ENCODE data around the gene IL34.
"Not testable (repeated sequence)": the region's sequence is repeated elsewhere in the genome, so short reads cannot be mapped to it uniquely, and the experiment has no call there.

The IL34 gene

DNA sequence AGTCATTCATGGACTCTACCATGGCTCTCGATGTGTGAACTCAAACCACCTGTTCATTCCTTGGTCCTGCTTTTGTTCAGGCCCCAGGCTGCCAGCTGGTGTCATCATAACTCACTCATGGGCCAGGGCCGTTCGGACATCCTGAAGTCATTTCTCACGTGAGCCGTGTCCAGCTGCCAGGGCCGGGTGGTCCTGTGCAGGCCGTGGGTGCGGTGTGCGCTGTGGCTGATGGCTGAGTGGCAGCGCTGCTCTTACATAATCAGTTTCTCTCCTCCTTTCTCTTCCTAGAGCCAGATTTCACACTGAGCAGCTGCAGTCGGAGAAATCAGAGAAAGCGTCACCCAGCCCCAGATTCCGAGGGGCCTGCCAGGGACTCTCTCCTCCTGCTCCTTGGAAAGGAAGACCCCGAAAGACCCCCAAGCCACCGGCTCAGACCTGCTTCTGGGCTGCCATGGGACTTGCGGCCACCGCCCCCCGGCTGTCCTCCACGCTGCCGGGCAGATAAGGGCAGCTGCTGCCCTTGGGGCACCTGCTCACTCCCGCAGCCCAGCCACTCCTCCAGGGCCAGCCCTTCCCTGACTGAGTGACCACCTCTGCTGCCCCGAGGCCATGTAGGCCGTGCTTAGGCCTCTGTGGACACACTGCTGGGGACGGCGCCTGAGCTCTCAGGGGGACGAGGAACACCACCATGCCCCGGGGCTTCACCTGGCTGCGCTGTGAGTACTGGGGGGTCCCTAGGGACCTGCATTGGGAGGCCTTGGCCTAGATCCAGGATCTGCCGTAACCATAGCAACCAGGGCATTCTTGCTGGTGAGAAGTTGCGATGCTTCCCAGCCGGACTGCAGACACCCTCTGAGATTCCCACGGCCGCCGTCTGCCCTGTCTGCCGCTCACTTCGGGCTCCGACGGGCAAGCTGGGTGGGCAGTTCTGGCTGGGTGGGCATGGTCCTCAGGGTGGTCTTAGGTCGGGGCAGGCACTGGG is at the start of gene IL34:
Gene IL34, plus strand, starts transcription at position 300 of the 982 bp plus-strand sequence. Its CDS starts 389 bp downstream, at position 689.
- peak; percentile 34 for DNase-seq

DNA sequence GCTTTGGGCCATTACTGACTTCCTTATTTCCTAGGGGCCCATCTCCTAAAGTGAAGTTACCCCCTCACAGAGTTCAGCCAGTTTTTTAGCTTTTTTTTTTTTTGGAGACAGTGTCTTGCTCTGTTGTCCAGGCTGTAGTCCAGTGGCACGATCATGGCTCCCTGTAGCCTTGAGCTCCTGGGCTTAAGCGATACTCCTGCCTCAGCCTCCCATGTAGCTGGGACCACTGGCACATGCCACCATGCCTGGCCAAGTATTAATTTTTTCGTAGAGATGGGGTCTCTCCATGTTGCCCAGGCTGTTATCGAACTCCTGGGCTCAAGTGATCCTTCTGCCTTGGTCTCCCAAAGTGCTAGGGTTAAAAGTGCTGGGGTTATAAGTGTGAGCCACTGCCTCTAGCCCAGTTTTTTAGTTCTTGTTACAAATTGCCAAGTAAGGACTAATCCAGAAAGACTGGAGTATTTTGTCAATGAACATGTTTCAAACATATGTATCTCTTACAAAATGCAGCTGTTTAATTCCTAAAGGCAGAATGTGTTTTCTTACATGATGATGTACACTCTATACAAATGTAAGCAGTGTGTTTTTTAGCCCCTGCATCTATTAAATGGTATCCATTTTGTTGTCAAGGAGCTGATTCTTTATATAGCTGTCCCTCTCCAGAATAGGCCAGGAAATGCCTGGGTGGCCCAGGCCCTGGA is 49.1 kb upstream of the IL34 start:
- DNase-seq: no peak

DNA sequence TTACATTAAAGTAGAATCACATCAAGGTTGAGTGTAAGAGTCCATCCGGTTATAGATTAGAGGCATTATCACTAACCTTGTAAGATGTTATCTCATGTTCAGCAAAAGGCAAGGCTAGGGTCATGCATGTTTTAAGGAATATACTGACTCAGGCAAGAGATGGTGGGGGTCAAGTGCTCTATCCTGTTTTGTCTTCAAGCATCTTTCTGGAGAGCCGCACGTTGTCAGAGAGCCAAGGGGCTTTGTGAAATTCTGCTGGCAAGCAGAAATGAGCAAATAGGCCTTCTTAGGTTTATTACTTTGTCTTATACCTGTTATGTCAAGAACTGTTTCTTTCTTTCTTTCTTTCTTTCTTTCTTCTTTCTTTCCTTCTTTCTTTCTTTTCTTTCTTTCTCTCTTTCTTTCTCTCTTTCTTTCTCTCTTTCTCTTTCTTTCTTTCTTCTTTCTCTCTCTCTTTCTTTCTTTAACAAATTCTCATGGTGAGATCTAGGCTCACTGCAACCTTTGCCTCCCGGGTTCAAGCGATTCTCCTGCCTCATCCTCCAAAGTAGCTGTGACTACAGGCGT is 47.3 kb upstream of the IL34 start:
- DNase-seq: no peak

DNA sequence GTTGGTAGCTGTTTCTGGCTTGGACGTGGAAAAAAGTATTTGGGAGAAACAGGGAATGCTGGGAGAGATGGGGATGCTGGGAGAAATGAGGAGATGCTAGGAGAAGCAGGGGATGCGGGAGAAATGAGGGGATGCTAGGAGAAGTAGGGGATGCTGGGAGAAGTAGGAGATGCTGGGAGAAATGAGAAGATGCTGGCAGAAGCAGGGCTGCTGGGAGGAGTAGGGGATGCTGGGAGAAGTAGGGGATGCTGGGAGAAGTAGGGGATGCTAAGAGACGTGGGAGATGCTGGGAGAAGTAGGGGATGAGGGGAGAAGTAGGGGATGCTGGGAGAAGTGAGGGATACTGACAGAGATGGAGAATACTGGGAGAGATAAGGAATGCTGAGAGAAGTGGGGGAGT is 45.6 kb upstream of the IL34 start:
- no peak for DNase-seq

DNA sequence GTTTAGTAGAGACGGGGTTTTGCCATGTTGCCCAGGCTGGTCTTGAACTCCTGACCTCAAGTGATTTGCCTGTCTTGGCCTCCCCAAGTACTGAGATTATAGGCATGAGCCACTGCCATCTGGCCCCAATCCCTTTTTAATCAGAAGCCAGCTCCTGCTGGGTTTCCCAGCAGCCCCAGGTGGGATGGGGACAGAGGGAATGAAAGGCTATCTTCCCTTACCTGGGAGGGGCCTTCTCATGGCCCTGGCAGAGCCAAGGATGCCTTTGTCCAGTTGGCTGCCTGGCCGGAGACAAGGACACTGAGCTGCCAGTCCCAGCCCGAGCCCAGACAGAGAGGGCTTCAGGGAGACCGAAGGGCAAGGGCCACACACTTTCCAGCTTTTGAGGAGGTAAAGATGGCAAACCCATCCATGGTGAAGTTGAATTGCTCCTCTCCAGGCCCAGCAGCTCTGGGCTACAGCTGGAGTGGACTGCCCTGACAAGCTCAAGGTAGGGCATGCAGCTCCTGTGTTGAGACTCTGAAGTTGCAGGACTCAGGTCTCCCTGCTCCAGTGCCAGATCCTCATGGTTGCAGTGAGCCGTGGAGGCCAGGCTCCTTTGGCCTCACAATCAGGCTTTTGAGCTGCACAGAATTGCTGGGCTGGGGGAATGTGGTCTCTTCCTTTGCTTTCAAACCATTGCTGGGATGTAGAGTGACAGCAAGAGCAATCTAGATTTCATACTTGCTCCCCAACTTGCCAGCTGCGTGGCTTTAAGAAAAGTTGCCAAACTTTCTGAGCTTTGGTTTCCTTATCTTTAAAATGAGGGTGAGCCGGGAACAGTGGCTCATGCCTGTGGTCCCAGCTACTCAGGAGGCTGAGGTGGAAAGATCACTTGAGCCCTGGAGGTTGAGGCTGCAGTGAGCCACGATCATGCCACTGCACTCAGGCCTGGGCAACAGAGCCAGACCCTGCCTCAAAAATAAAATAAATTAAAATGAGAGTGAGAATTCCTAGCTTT is 44.5 kb upstream of the IL34 start:
- DNase-seq: no peak

DNA sequence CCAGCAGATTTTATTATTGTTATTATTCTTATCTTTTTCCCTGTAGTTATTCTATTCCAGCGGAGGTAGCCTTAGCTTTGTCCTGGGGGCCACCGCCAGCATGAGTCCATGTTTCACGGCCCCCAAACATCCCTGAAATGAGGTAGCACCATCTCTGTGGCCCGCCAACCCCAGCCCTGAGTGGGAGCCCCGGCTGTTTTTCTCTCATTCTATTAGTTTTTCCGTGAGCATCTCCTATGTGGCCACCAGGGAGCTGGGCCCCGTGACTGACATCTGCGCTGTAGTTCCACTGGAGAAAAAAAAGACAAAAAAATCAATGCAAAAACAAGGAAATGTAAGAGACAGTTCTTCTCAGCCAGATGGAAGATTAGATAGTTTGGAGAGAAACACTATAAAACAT is 43.5 kb upstream of the IL34 start:
- peak; percentile 6 for DNase-seq

DNA sequence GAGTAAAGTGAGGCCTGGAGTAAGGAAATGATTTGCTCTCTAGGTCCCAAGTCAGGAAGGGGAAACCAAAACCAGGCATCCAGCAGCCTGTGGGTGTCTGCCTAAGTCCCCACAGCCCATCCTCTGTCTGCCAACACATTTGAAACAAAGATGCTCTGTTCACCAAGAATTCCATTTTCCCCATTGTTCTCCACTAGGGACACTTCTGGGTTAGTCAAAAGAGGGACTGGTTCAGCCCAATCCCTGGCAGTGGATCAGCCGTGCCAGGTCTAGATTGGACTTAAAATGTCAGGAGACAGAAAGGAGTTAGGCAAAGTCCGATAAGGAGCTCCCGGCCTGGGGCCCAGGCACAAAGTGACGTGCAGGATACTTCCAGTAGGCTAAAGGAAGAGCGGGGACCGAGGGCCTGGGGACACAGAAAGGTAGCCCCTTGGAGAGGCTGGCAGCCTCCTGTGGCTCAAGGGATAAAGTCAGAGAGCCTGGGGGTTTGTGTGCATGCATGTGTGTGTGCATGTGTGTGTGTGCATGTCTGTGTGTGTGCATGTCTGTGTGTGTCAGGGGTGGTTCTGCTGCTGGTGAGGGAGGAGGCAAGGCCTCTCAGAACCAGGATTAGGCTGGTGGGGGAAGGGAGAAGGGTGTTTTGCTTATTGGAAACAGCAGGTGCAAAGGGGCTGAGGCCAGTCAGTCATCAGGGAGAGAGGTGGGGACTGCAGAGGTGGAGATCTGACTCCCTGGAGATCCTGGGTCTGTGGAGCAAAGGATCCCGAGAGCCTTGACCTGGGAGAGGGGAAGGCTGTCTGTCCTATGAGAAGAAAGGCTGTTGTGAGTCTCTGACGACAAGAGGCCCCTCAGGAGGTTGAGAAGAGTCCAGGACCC is 41.7 kb upstream of the IL34 start:
- no peak for DNase-seq

DNA sequence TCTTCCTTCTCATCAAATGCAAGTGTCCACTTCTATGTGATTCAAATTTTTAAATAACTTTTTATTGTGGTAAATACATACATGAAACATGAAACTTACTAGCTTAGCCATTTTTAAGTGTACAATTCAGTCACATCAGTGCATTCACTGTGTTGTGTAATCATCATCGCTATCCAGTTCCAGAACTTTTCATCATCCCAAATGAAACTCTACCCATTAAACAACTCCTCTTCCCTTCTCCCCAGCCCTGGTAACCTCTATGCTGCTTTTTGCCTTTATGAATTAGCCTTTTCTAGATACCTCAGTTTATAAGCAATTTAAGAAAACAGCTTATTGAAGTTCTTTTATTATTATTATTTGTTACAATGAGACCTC is 41.1 kb upstream of the IL34 start:
- no peak for DNase-seq

DNA sequence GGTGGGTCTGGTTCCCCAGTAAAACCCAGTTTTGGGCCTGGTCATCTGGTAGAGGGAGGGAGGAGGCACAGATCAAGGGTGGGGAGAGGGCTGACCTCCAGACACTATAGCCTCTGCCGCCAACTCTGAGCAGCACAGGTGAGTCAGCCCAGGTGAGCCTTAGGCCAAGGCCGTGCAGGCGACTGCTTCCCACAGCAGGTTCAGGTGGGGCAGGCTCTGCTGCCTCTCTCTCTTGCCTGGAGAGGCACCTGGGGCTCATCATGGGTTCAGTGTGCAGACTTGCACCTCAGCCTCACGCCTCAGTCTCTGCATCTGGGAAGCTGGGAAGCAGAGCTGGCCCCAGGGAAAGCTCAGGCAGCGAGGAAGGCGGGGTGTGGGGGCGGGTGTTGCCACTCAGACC is 37.8 kb upstream of the IL34 start:
- DNase-seq: no peak

DNA sequence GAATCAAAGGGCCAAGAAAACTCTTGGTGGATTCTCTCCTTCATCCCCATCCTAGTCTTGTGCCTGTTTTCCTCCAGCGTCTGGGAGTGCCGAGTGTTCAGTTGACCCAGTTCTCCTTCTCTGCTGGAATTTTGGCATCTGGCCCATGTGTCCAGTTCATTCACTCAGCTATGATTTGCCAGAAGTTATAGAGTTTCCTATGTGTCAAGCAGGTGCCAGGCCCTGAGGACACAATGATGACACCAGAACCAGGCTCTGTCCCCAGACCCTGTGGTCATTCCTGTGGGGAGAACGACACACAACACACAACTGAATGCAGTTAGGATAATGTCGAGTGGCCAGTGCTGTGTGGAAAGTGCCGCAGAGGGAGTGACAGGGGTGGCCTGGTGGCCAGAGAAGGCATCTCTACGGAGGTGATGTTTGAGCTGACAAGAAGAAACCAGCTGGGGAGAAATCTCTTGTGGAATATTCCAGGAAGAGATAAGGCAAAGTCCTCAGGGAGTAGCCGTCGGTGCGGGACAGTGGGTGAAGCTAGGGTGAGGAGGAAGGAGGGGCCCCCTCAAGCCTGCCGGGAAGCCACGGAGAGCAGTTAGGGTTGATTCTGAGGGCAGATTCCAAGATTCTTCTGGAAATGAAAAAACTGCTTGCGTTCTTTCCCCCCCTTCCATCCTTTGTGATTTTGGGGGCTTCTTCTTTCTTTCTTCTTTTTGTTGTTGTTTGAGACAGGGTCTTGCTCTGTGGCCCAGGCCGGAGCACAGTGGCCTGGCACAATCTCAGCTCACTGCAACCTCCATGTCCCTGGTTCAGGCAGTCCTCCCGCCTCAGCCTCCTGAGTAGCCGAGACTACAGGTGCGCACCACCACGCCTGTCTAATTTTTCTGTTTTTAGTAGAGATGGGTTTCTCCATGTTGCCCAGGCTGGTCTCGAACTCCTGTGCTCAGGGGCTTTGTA is 35.8 kb upstream of the IL34 start:
- no peak for DNase-seq

DNA sequence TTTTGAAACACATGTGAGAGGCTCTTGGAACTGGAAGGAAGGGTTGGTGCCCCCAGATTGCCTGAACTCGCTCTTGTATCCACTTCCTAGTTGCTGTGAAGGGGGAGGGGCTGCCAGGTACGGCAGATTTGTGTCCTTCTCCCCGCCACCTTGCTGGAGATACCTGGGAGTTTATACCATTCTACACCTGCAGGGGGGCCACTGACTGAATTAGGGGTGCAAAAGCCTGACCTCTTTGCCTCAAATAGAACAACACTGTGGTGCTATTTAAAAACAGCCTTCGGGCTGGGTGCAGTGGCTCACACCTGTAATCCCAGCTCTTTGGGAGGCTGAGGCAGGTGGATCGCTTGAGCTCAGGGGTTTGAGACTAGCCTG is 35.1 kb upstream of the IL34 start:
- no peak for DNase-seq

DNA sequence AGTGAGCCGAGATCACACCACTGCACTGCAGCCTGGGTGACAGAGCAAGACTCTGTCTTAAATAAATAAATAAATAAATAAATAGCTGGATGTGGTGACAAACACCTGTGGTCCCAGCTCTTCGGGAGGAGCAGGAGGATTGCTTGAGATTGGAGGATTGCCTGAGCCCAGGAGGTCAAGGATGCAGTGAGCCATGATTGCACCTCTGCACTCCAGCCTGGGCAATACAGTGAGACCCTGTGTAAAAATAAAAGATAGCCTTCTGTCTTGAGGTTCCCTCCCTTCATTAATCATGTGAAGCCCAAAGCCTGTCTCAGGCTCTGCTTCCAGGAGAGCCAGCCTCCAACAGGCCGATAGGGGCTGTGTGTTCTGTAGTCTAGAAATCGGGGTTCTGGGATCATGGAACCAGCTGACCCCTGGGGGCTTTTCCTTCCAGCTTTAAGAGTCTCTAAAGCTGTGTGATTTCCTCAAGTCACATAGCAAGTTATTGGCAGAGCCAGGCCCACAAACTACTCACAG is 34.5 kb upstream of the IL34 start:
- DNase-seq: no peak

DNA sequence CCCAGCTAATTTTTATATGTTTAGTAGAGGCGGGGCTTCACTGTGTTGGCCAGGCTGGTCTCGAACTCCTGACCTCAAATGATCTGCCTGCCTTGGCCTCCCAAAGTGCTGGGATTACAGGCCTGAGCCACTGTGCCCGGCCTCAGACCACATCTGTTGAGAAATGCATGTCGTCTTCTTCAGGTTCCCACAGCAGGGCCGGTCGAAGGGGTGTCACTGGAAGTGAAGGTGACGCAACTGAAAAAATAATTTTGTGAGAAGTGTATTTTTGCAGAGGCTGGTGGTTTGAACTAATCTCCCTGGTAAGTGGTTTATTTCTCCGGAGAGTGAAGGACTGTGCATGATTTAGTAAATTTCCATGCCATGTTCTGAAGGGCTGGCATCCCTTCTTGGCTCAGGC is 33.4 kb upstream of the IL34 start:
- DNase-seq: no peak

DNA sequence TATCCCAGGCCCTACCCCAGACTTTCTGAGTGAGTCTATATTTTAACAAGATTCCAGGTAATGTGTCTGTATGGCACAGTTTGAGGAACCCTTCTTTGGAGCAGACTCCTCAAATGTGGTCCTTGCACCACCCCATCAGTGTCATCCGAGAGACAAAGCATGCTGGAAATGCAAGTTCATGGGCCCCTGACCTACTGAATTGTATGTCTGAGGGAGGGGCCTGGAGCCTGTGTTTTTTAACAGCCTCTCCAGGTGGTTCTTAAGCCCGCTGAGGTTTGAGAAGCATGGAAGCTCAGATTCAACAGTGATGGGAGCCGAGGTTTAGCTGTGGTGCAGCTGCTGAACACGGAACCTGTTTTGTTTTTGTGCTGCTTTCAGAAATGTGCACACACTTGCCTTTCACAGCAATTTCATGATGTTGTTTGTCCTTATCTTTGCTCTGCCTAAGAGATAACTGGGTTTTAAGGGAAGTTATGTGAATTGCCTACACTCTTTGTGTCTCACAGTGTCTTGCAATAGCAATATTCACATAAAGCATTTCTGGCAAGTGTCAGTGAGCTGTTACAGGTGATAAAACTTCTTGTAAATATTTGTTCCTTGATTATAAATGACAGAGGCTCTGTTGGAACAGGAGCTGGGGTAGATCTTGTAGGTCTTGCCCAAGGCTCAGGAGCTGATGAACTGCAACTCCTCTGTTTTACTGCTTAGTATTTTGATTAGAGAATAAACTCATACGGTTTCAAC is 32.0 kb upstream of the IL34 start:
- DNase-seq: no peak

DNA sequence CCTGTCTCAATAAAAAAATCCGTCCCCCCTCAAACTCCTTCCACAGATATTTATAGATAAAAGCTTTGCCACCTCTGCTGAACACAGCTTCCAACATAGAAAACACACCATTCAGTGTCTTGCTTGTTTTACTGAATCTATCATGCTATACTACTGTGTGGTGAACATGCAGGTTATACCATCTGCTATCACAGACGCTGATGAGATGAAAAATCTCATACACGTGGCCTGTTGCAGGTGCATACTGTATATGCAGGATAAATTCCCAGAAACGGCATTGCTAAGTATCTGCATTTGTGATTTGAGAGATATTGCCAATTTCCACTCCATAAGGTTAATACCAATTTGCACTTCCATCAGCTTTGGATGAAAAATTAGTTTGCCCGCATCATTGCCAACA is 30.4 kb upstream of the IL34 start:
- no peak for DNase-seq

DNA sequence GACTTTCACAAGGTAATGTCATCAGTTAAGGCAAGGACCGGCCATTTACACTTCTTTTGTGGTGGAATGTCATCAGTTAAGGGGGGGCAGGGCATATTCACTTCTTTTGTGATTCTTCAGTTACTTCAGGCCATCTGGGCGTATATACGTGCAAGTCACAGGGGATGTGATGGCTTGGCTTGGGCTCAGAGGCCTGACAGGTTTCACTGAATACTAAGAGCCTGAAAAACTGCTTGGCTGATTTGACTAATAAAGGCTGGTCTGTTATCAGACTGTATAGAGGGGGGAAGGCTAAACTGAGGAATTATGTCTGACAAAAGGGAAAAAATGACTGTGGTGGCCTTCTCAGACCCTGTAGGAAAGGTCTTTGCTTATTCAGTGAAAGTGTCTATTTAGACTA is 24.5 kb upstream of the IL34 start:
- DNase-seq: not testable (repeated sequence)

DNA sequence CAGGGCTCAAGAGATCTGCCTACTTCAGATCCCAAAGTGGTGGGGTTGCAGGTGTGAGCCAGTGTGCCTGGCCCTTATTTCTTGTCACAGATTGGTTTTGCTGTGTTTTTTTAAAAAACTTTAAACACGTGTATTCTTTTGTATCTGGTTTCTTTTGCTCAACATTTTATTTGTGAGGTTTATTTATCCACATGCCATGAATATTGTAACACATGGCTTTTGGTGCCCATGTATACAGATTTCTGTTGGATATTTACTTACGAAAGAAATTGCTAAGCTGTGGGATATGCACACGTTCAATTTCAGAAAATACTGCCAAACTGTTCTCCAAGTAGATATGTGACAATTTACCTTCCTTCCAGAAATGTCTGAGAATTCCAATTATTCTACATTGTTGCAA is 18.7 kb upstream of the IL34 start:
- no peak for DNase-seq

DNA sequence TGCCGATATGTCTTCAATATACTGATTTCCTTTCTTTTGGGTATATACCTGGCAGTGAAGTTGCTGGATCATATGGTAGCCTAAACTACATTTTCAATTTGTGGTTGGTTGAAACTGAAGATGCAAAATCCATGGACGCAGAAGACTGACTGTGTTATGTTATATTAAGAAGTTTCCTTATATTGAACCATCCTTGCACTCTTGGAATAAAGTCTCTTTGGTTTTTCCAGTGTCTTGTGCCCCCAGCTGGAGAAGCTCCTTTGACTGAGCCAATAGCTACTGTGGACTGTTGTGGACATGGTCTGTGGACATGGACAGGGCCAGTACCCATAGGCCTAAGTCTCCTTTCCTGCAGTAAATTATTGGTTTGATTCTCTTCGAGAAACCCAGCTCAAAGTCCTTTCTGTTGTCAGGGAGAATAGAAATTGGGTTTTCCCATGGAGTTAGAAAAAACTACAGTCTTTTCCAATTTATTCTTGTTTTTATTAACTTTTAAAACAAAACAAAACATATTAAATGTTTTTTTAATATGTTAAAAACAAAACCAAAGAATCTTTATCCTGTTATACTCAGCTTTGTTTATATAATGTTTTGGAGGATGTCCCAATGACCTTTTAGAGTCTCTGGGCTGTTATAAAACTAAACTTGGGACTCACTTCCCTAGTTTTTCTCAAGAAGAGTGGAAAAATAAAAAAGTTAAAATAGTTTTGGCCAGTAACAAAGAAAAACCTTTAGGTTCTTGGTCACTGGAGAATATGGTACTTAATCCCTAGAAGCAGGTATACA is 15.2 kb upstream of the IL34 start:
- DNase-seq: no peak

DNA sequence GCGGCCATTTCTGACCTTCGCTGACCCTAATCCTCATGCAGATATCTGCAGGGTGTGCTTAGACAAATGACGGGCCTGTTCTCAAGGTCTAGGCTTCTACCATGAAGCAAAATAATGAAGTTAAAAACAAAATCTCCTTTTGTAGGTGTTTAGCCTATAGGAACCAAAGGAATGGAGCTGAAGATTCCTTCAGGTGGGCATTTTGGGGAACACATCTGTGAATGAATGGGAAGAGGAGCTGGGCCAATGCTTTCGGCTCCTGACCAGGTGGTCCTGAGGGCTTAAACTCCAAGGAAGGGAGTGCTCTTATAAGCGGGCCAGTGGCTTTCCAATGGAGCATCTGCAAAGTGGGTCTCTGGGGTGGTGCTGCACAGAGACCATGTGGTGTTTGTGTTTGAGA is 14.1 kb upstream of the IL34 start:
- no peak for DNase-seq
